ENCODE data around the gene ABCB6. TPM values are rescaled to one million over a fixed set of nuclear protein-coding genes. Genes with fewer than 3 reads are reported as not detected.

Gene ABCB6
- total RNA-seq, 1 donor from 2014 or later = 11.4 TPM

- peaks cover 17% of the 10 kb centered on the region for H3K4me1 Mint-ChIP-seq (ENCODE audit: unreplicated experiment)
- H3K9me3 Mint-ChIP-seq (ENCODE audit: unreplicated experiment) = no peaks in the 10 kb centered on the region
- no peak overlapping the region for H3K27ac Mint-ChIP-seq (ENCODE audit: unreplicated experiment)
- peaks cover 14% of the 10 kb centered on the region for H3K36me3 Mint-ChIP-seq (ENCODE audit: low read depth, unreplicated experiment)
- H3K4me3 Mint-ChIP-seq (ENCODE audit: unreplicated experiment) = peak overlapping the region; percentile 39
- DNase-seq (ENCODE audit: low spot score) = no peak
- no peak for TF ChIP-seq CTCF (IDR thresholded peaks at IDR 0.05; ENCODE audit: unreplicated experiment)
- peaks cover 8% of the 10 kb centered on the region for H3K27me3 Mint-ChIP-seq (ENCODE audit: unreplicated experiment)
Observed at GRCh38 chr2:219207884-219208740, 10.6 kb downstream of the ABCB6 start.

GRCh38 chr2:219207134-219207883 is 11.4 kb downstream of the ABCB6 start:
- H3K4me3 Mint-ChIP-seq (ENCODE audit: unreplicated experiment) = peak overlapping the region; percentile 83
- no peak for DNase-seq (ENCODE audit: low spot score)
- peaks cover 14% of the 10 kb centered on the region for H3K36me3 Mint-ChIP-seq (ENCODE audit: low read depth, unreplicated experiment)
- H3K27ac Mint-ChIP-seq (ENCODE audit: unreplicated experiment) = no peak overlapping the region
- H3K9me3 Mint-ChIP-seq (ENCODE audit: unreplicated experiment) = no peaks in the 10 kb centered on the region
- H3K27me3 Mint-ChIP-seq (ENCODE audit: unreplicated experiment) = peaks cover 8% of the 10 kb centered on the region
- H3K4me1 Mint-ChIP-seq (ENCODE audit: unreplicated experiment) = peaks cover 17% of the 10 kb centered on the region
- TF ChIP-seq CTCF (IDR thresholded peaks at IDR 0.05; ENCODE audit: unreplicated experiment) = no peak

- peaks cover 17% of the 10 kb centered on the region for H3K4me1 Mint-ChIP-seq (ENCODE audit: unreplicated experiment)
Observed at GRCh38 chr2:219206328-219207133, 12.2 kb downstream of the ABCB6 start, which contains the start of gene ZFAND2B. ZFAND2B (plus strand) TSS chr2:219206782; CDS start chr2:219206988, 206 bp downstream.

GRCh38 chr2:219205981-219206327 is 12.8 kb downstream of the ABCB6 start:
- H3K9me3 Mint-ChIP-seq (ENCODE audit: unreplicated experiment) = no peaks in the 10 kb centered on the region
- no peak for TF ChIP-seq CTCF (IDR thresholded peaks at IDR 0.05; ENCODE audit: unreplicated experiment)
- no peak for DNase-seq (ENCODE audit: low spot score)
- H3K4me3 Mint-ChIP-seq (ENCODE audit: unreplicated experiment) = peak overlapping the region; percentile 94
- H3K27ac Mint-ChIP-seq (ENCODE audit: unreplicated experiment) = peak overlapping the region; percentile 85
- H3K4me1 Mint-ChIP-seq (ENCODE audit: unreplicated experiment) = peaks cover 17% of the 10 kb centered on the region
- H3K36me3 Mint-ChIP-seq (ENCODE audit: low read depth, unreplicated experiment) = peaks cover 14% of the 10 kb centered on the region
- peaks cover 7% of the 10 kb centered on the region for H3K27me3 Mint-ChIP-seq (ENCODE audit: unreplicated experiment)

More at GRCh38 chr2:219206328-219207133, 12.2 kb downstream of the ABCB6 start, which contains the start of gene ZFAND2B:
- peak; percentile 96 for DNase-seq (ENCODE audit: low spot score)
- TF ChIP-seq CTCF (IDR thresholded peaks at IDR 0.05; ENCODE audit: unreplicated experiment) = no peak
- peaks cover 7% of the 10 kb centered on the region for H3K27me3 Mint-ChIP-seq (ENCODE audit: unreplicated experiment)
- peak within 1 kb of the TSS; percentile 94 for H3K4me3 Mint-ChIP-seq (ENCODE audit: unreplicated experiment)
- peak within 1 kb of the TSS; percentile 85 for H3K27ac Mint-ChIP-seq (ENCODE audit: unreplicated experiment)
- peaks cover 14% of the 10 kb centered on the region for H3K36me3 Mint-ChIP-seq (ENCODE audit: low read depth, unreplicated experiment)
- no peaks in the 10 kb centered on the region for H3K9me3 Mint-ChIP-seq (ENCODE audit: unreplicated experiment)
